SK-N-SH treated with all-trans-retinoic acid at 6 μM for 48 hours (cell line): Measurements from ENCODE around the gene CSF2RB.

Source experiments
- ATAC-seq: fragments of 200-7000 bp; cut with Tn5 transposase; 3 replicates; pipeline ENCODE4 v1.9.1; 2020; ENCODE audit warnings: mild to moderate bottlenecking, moderate library complexity
- CREB5 ChIP-seq: fragments of 250-450 bp; sonication (Bioruptor Pico); IDR thresholded peaks from 2 replicates; pipeline ENCODE4 v1.5.1; 2020; ENCODE audit warnings: low read depth, mild to moderate bottlenecking, moderate library complexity
- CSDC2 ChIP-seq: fragments of 250-450 bp; sonication (Bioruptor Pico); IDR thresholded peaks from 2 replicates; pipeline ENCODE4 v1.5.0; 2020; ENCODE audit warnings: mild to moderate bottlenecking, moderate library complexity
- CSRNP3 ChIP-seq: fragments of 250-450 bp; sonication (Bioruptor Pico); IDR thresholded peaks from 2 replicates; pipeline ENCODE4 v1.5.1; 2021; ENCODE audit warnings: mild to moderate bottlenecking, moderate library complexity
- ESRRG ChIP-seq: fragments of 250-450 bp; sonication (Bioruptor Pico); IDR thresholded peaks from 2 replicates; pipeline ENCODE4 v1.6.1; 2021; ENCODE audit warnings: mild to moderate bottlenecking
- GLIS3 ChIP-seq: fragments of 250-450 bp; sonication (Bioruptor Pico); IDR thresholded peaks from 2 replicates; pipeline ENCODE4 v1.5.0; 2020; ENCODE audit warnings: mild to moderate bottlenecking, moderate library complexity
- ISL1 ChIP-seq: fragments of 250-450 bp; sonication (Bioruptor Pico); IDR thresholded peaks from 2 replicates; pipeline ENCODE4 v2.1.2; 2022; ENCODE audit warnings: mild to moderate bottlenecking, moderate library complexity
- OSR1 ChIP-seq: fragments of 250-450 bp; sonication (Bioruptor Pico); IDR thresholded peaks from 2 replicates; pipeline ENCODE4 v1.8.0; 2022; ENCODE audit warnings: moderate library complexity, mild to moderate bottlenecking, inconsistent platforms
- PATZ1 ChIP-seq: fragments of 250-450 bp; sonication (Bioruptor Pico); IDR thresholded peaks from 2 replicates; pipeline ENCODE4 v1.8.0; 2020; ENCODE audit warnings: mild to moderate bottlenecking, moderate library complexity, borderline replicate concordance
- POU6F1 ChIP-seq: fragments of 250-450 bp; sonication (Bioruptor Pico); IDR thresholded peaks from 2 replicates; pipeline ENCODE4 v1.8.0; 2021; ENCODE audit warnings: low read depth, mild to moderate bottlenecking, moderate library complexity, borderline replicate concordance
- PPARA ChIP-seq: fragments of 250-450 bp; sonication (Bioruptor Pico); IDR thresholded peaks from 2 replicates; pipeline ENCODE4 v1.5.0; 2020; ENCODE audit warnings: mild to moderate bottlenecking, borderline replicate concordance
- RARB ChIP-seq: fragments of 250-450 bp; sonication (Bioruptor Pico); IDR thresholded peaks from 2 replicates; pipeline ENCODE4 v1.8.0; 2021; ENCODE audit warnings: mild to moderate bottlenecking, moderate library complexity
- SNAI2 ChIP-seq: fragments of 250-450 bp; sonication (Bioruptor Pico); IDR thresholded peaks from 2 replicates; pipeline ENCODE4 v1.5.0; 2020; ENCODE audit warnings: mild to moderate bottlenecking, moderate library complexity
- TCF4 ChIP-seq: fragments of 250-450 bp; sonication (Bioruptor Pico); IDR thresholded peaks from 2 replicates; pipeline ENCODE4 v1.8.0; 2021; ENCODE audit warnings: mild to moderate bottlenecking, moderate library complexity, borderline replicate concordance
- TOX ChIP-seq: fragments of 250-450 bp; sonication (Bioruptor Pico); IDR thresholded peaks from 2 replicates; pipeline ENCODE4 v1.8.0; 2021; ENCODE audit warnings: mild to moderate bottlenecking, moderate library complexity, borderline replicate concordance
- TSHZ2 ChIP-seq: fragments of 250-450 bp; sonication (Bioruptor Pico); IDR thresholded peaks from 2 replicates; pipeline ENCODE4 v1.5.0; 2020; ENCODE audit warnings: mild to moderate bottlenecking, moderate library complexity
- ZFP30 ChIP-seq: fragments of 450-650 bp; formaldehyde crosslinking; IDR thresholded peaks from 2 replicates; pipeline ENCODE4 v1.5.0; 2022; ENCODE audit warnings: mild to moderate bottlenecking, moderate library complexity
- ZNF565 ChIP-seq: fragments of 450-650 bp; formaldehyde crosslinking; conservative IDR thresholded peaks from 2 replicates; pipeline ENCODE4 v1.5.0; 2020; ENCODE audit warnings: low read depth, mild to moderate bottlenecking, moderate library complexity
- ZNF8 ChIP-seq: fragments of 450-650 bp; formaldehyde crosslinking; IDR thresholded peaks from 2 replicates; pipeline ENCODE4 v1.5.0; 2020; ENCODE audit warnings: mild to moderate bottlenecking, moderate library complexity

CSF2RB gene

GRCh38 chr22:36937319-36938027, 24.0 kb downstream of the CSF2RB start:
- no peak for ATAC-seq
- TF ChIP-seq GLIS3 (CRISPR knock-in tag): no peak
- no peak for TF ChIP-seq POU6F1 (CRISPR knock-in tag)
- no peak for TF ChIP-seq CSDC2 (CRISPR knock-in tag)
- TF ChIP-seq CSRNP3 (CRISPR knock-in tag): no peak
- TF ChIP-seq ESRRG (CRISPR knock-in tag): no peak
- no peak for TF ChIP-seq ZNF8
- no peak for TF ChIP-seq TSHZ2
- TF ChIP-seq TOX: no peak
- TF ChIP-seq RARB: no peak
- TF ChIP-seq ZFP30 (CRISPR knock-in tag): no peak

GRCh38 chr22:36938028-36938425, 24.6 kb downstream of the CSF2RB start:
- no peak for ATAC-seq
- TF ChIP-seq PPARA (CRISPR knock-in tag) (no peak), TCF4 (CRISPR knock-in tag) (no peak), CSRNP3 (CRISPR knock-in tag) (no peak), TSHZ2 (no peak), CREB5 (CRISPR knock-in tag) (no peak), TOX (no peak), ISL1 (no peak), ZNF565 (CRISPR knock-in tag) (no peak), CSDC2 (CRISPR knock-in tag) (no peak), ZNF8 (no peak), POU6F1 (CRISPR knock-in tag) (no peak), GLIS3 (CRISPR knock-in tag) (no peak), ESRRG (CRISPR knock-in tag) (no peak), RARB (no peak), PATZ1 (CRISPR knock-in tag) (no peak), ZFP30 (CRISPR knock-in tag) (no peak), OSR1 (CRISPR knock-in tag) (no peak), SNAI2 (CRISPR knock-in tag) (no peak)
- TF ChIP-seq, all 23 proteins: peak for 0
